Measurements from ENCODE around the gene OTX1. TPM values are rescaled to one million over a fixed set of nuclear protein-coding genes. Genes with fewer than 3 reads are reported as not detected.

Gene OTX1
- total RNA-seq, 4 donors from 2014 or later = not detected

DNA sequence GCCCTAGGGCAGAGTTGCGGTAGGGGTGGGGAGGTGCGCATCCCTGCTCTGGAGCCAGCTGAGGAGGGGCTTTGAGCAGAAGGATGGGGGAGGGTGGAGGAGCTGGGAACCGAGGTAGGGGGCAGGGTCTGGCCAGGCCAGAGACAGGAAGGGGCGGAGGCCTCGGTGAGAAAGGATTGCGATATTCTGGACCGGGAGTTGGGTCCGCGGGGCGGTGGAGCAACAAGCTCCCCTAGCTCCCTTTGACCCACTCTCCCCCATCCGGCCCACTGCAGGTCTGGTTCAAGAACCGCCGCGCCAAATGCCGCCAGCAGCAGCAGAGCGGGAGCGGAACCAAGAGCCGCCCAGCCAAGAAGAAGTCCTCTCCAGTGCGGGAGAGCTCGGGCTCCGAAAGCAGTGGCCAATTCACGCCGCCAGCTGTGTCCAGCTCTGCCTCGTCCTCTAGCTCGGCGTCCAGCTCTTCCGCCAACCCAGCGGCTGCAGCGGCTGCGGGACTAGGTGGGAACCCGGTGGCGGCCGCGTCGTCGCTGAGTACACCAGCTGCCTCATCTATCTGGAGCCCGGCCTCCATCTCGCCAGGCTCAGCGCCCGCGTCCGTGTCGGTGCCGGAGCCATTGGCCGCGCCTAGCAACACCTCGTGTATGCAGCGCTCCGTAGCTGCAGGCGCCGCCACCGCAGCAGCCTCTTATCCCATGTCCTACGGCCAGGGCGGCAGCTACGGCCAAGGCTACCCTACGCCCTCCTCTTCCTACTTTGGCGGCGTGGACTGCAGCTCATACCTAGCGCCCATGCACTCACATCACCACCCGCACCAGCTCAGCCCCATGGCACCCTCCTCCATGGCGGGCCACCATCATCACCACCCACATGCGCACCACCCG, 4.8 kb downstream of the OTX1 start:
- H3K36me3 ChIP-seq = no peaks in the 10 kb centered on the region
- intact Hi-C loops (cut with DNase I; ENCODE audit: low total_unique reads) = no loop called here
- no peaks in the 10 kb centered on the region for H3K9me3 ChIP-seq
- TF ChIP-seq, protein P1, sequence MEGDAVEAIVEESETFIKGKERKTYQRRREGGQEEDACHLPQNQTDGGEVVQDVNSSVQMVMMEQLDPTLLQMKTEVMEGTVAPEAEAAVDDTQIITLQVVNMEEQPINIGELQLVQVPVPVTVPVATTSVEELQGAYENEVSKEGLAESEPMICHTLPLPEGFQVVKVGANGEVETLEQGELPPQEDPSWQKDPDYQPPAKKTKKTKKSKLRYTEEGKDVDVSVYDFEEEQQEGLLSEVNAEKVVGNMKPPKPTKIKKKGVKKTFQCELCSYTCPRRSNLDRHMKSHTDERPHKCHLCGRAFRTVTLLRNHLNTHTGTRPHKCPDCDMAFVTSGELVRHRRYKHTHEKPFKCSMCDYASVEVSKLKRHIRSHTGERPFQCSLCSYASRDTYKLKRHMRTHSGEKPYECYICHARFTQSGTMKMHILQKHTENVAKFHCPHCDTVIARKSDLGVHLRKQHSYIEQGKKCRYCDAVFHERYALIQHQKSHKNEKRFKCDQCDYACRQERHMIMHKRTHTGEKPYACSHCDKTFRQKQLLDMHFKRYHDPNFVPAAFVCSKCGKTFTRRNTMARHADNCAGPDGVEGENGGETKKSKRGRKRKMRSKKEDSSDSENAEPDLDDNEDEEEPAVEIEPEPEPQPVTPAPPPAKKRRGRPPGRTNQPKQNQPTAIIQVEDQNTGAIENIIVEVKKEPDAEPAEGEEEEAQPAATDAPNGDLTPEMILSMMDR (IDR thresholded peaks at IDR 0.05) = no peak
- no peak for TF ChIP-seq POLR2A (IDR thresholded peaks at IDR 0.05)
- H3K27ac ChIP-seq = no peak overlapping the region
- peaks cover 57 to 72% of the 10 kb centered on the region in 2 donors for H3K27me3 ChIP-seq
- H3K4me1 ChIP-seq = peaks cover 0 to 22% of the 10 kb centered on the region in 2 donors
- no peak for DNase-seq
- no peak overlapping the region for H3K4me3 ChIP-seq

GRCh38 chr2:63056107-63057050, 5.7 kb downstream of the OTX1 start:
- intact Hi-C loops (cut with DNase I; ENCODE audit: low total_unique reads) = no loop called here

GRCh38 chr2:63057249-63058143, 6.9 kb downstream of the OTX1 start:
- Histone ChIP-seq H3K36me3 (no peaks in the 10 kb centered on the region), H3K4me1 (peaks cover 0 to 18% of the 10 kb centered on the region in 2 donors), H3K27me3 (peaks cover 58 to 92% of the 10 kb centered on the region in 2 donors), H3K27ac (no peak overlapping the region), H3K4me3 (no peak overlapping the region), H3K9me3 (no peaks in the 10 kb centered on the region)
- TF ChIP-seq, protein P1 (IDR thresholded peaks at IDR 0.05) = no peak
- no peak for TF ChIP-seq POLR2A (IDR thresholded peaks at IDR 0.05)
- no peak for DNase-seq
- intact Hi-C loops (cut with DNase I; ENCODE audit: low total_unique reads) = no loop called here

More at GRCh38 chr2:63056107-63057050, 5.7 kb downstream of the OTX1 start:
- Histone ChIP-seq H3K27me3 (peaks cover 58 to 81% of the 10 kb centered on the region in 2 donors), H3K27ac (no peak overlapping the region), H3K4me1 (peaks cover 0 to 18% of the 10 kb centered on the region in 2 donors), H3K36me3 (no peaks in the 10 kb centered on the region), H3K9me3 (no peaks in the 10 kb centered on the region), H3K4me3 (no peak overlapping the region)
- no peak for DNase-seq
- TF ChIP-seq POLR2A (IDR thresholded peaks at IDR 0.05) = no peak
- TF ChIP-seq, protein P1 (IDR thresholded peaks at IDR 0.05) = no peak

GRCh38 chr2:63058144-63058920, 7.7 kb downstream of the OTX1 start:
- Histone ChIP-seq H3K9me3 (no peaks in the 10 kb centered on the region), H3K27me3 (peaks cover 58 to 96% of the 10 kb centered on the region in 2 donors), H3K4me1 (peaks cover 0 to 18% of the 10 kb centered on the region in 2 donors), H3K36me3 (no peaks in the 10 kb centered on the region), H3K4me3 (no peak overlapping the region), H3K27ac (no peak overlapping the region)
- TF ChIP-seq POLR2A (IDR thresholded peaks at IDR 0.05) = no peak
- TF ChIP-seq, protein P1 (IDR thresholded peaks at IDR 0.05) = no peak
- intact Hi-C loops (cut with DNase I; ENCODE audit: low total_unique reads) = no loop called here
- DNase-seq = no peak

Data from uterus (tissue), 4 donors.